Esophagus (tissue), 2 donors: ENCODE measurements around the gene TYMS. TPM values are rescaled to one million over a fixed set of nuclear protein-coding genes. Genes with fewer than 3 reads are reported as not detected.

ENCODE experiments used
- H3K27ac ChIP-seq, 2 donors: one replicate each; pipeline ENCODE4 v1.5.1; 2013; ENCODE audit warnings: low read depth in 2 of 2, mild to moderate bottlenecking in 2 of 2, inconsistent platforms in 1 of 2, low read length in 1 of 2, moderate library complexity in 1 of 2
- H3K27me3 ChIP-seq, 2 donors: one replicate each; pipeline ENCODE4 v1.6.1; 2013; ENCODE audit warnings: low read length in 2 of 2, control low read depth in 1 of 2, mild to moderate bottlenecking in 1 of 2; ENCODE audit not compliant: insufficient read depth in 2 of 2, control insufficient read depth in 1 of 2
- H3K36me3 ChIP-seq, 2 donors: one replicate each; pipeline ENCODE4 v1.6.1; 2013; ENCODE audit warnings: low read length in 1 of 2; ENCODE audit not compliant: control insufficient read depth in 2 of 2, insufficient read depth in 2 of 2
- H3K4me1 ChIP-seq, 2 donors: one replicate each; pipeline ENCODE4 v1.6.1; 2013; ENCODE audit warnings: low read length in 1 of 2; ENCODE audit not compliant: control insufficient read depth in 2 of 2, insufficient read depth in 2 of 2
- H3K4me3 ChIP-seq, 2 donors: one replicate each; pipeline ENCODE4 v1.5.1; 2013; ENCODE audit warnings: low read length in 2 of 2, mild to moderate bottlenecking in 2 of 2, low read depth in 1 of 2, moderate library complexity in 1 of 2
- H3K9me3 ChIP-seq, 2 donors: one replicate each; pipeline ENCODE4 v1.6.1; 2013; ENCODE audit warnings: mild to moderate bottlenecking in 2 of 2, low read depth in 1 of 2, low read length in 1 of 2, moderate library complexity in 1 of 2; ENCODE audit not compliant: control insufficient read depth in 2 of 2, insufficient read depth in 1 of 2
- whole genome bisulfite sequencing, 2 donors: extraction: QIAGEN DNeasy Blood & Tissue Kit; methylation state at CpG; one replicate each; pipeline ENCODE4 v1.1.7; 2013; 5-methylcytosine and 5-hydroxymethylcytosine counted together
- polyA plus RNA-seq, 2 donors: library from polyadenylated mRNA; stranded (reverse); fragments of 200-250 nt; gene quantifications; one replicate each; pipeline ENCODE4 v1.2.3, GENCODE V29; 2013
- donor health status: healthy with polysubstance abuse.
- donor health status: Bipolar disorder and iron deficiency.

The TYMS gene
- polyA plus RNA-seq, 2 donors = 19.2 to 27.8 TPM

DNA sequence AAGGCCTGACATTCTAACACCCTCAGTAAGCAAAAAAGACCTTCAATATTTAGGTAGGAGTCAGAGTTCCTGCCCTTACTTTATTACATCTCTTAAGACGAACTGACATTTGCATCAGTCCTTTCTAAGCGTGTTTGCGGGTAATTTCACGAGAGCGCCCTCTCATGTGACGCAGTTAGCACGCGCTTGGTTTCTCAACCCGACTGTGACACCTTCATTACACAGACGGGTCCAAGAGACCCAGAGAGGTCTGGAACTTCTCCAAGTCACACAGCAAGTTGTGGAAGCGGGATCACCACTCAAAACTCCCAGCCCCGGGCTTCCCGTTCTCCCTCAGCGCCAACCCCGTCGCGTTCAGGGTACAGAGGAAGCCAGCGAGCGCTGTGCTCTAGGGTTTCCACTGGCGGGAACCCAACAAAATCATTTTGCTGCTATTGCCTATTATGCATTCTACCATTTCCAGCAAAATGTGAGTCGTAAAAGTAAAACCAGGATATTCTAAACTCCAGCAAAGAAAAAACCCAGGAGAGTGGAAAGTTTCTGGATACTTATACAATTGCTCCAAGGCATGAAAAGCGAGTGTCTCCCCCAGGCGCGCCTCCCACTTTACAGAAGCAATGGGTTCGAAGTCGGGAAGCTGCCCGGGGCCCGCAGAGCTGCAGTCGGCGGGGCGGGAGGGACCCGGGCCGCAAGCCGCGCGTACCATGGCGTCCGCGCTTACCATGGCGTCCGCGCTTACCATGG is 54.4 kb downstream of the TYMS start:
- Histone ChIP-seq H3K27me3 (no peaks in the 10 kb centered on the region), H3K4me3 (peak overlapping the region; percentile 55 to 76), H3K27ac (peak overlapping the region; percentile 75 to 88), H3K4me1 (no peaks in the 10 kb centered on the region), H3K36me3 (peaks cover 0 to 3% of the 10 kb centered on the region in 2 donors), H3K9me3 (no peaks in the 10 kb centered on the region)
- 0% methylated on average over 40 to 42 of the region's 42 CpGs for WGBS, 2 donors

DNA sequence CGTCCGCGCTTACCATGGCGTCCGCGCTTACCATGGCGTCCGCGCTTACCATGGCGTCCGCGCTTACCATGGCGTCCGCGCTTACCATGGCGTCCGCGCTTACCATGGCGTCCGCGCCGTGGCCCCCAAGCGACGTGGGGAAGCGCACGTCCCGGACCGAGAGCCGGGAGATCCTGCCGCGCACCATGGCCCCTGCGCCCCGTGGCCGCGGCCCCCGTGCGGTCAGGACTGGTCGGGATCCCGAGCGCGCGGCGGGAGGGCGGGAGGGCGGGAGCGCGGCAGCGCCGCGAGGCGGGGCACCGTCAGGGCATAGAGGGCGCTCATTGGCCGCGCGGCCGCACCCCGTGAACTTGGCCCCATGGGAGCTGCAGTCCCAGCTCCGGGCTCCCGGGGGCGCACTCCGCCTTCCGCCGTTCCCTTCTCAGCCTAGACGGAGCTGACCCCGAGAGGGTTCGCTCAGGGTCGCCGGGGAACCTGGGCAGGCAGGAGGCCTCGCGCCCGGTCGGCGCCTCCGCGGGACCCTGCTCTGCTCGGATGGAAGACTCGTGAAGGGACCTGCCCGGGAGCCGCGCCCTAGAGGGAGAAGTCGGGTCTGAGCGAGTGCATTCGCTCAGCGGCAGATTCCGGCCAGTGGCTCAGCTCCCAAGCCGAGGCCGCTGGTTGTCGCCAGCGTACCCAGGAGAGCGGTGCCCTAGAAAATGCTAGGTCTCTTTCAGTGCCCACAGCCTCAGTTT is 55.1 kb downstream of the TYMS start, which contains the start of gene ENOSF1:
ENOSF1 (minus strand) TSS at position 230 of the 734 bp plus-strand sequence; CDS start at position 187, 43 bp downstream.
- H3K4me3 ChIP-seq = peak within 1 kb of the TSS; percentile 55 to 76
- peaks cover 0 to 3% of the 10 kb centered on the region in 2 donors for H3K36me3 ChIP-seq
- WGBS, 2 donors = 5 to 8% methylated on average over 81 to 91 of the region's 91 CpGs
- H3K27ac ChIP-seq = peak within 1 kb of the TSS; percentile 75 to 88
- no peaks in the 10 kb centered on the region for H3K27me3 ChIP-seq
- no peaks in the 10 kb centered on the region for H3K4me1 ChIP-seq
- no peaks in the 10 kb centered on the region for H3K9me3 ChIP-seq

GRCh38 chr18:713135-713490 is 55.7 kb downstream of the TYMS start:
- peaks cover 0 to 3% of the 10 kb centered on the region in 2 donors for H3K36me3 ChIP-seq
- peak overlapping the region; percentile 55 to 76 for H3K4me3 ChIP-seq
- 66 to 82% methylated on average over 23 of the region's 23 CpGs for WGBS, 2 donors
- H3K27ac ChIP-seq = peak overlapping the region; percentile 69 to 75
- no peaks in the 10 kb centered on the region for H3K4me1 ChIP-seq
- H3K27me3 ChIP-seq = no peaks in the 10 kb centered on the region
- H3K9me3 ChIP-seq = no peaks in the 10 kb centered on the region

GRCh38 chr18:715626-716025 is 58.2 kb downstream of the TYMS start:
- Histone ChIP-seq H3K4me3 (no peak overlapping the region), H3K27me3 (no peaks in the 10 kb centered on the region), H3K4me1 (no peaks in the 10 kb centered on the region), H3K27ac (no peak overlapping the region), H3K9me3 (no peaks in the 10 kb centered on the region), H3K36me3 (no peaks in the 10 kb centered on the region)
- WGBS, 2 donors = 46 to 59% methylated on average over 1 of the region's 1 CpG

DNA sequence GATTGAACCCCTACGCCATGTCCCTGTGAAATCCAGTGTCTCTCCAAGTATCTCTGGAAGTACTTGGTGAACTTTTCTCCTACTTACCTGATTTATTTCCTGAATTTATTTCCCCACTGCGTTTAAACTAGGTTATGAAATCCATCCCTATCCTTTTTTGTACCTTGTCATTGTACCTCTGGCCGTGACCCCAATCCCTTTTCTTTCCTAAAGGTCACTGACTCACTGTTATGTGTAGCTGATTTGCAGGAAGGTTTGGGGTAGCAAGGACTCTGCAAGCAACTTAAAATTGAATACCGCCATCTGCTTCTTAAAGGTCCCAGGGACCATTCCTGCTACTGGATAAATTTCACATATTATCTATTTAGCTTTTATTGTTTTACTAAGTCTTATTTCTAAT is 59.5 kb downstream of the TYMS start:
- Histone ChIP-seq H3K36me3 (no peaks in the 10 kb centered on the region), H3K4me3 (no peak overlapping the region), H3K4me1 (no peaks in the 10 kb centered on the region), H3K27me3 (no peaks in the 10 kb centered on the region), H3K9me3 (no peaks in the 10 kb centered on the region), H3K27ac (no peak overlapping the region)
- 91% methylated on average over 4 of the region's 4 CpGs for WGBS, 2 donors

Other genes starting within 250 kb of the TYMS start
- 1 to 10 TPM in 1 of 2 donors, under 1 TPM in 1; 0.75 to 1.2 TPM for gene COLEC12, start 157.0 kb upstream of the TYMS start, polyA plus RNA-seq
- gene CETN1, start 77.3 kb upstream of the TYMS start, polyA plus RNA-seq = not detected
- gene CLUL1, start 60.7 kb upstream of the TYMS start, polyA plus RNA-seq = under 1 TPM; 0.06 to 0.14 TPM
- 10 to 100 TPM; 23.9 to 75.1 TPM for gene ENOSF1, start 55.0 kb downstream of the TYMS start, polyA plus RNA-seq
- gene YES1, start 154.6 kb downstream of the TYMS start, polyA plus RNA-seq = 10 to 100 TPM; 15.4 to 18.4 TPM
- gene ADCYAP1, start 247.2 kb downstream of the TYMS start, polyA plus RNA-seq = under 1 TPM in 1 of 2 donors, not detected in 1; 0.14 TPM